Activated naive CD8-positive, alpha-beta T cell treated with anti-CD3 and anti-CD28 coated beads, Interleukin-2, amount 50 U/mL, for 16 hours (primary cell): ENCODE results near the gene ZNF3.

ENCODE experiments used
- DNase-seq: peaks from one replicate; pipeline ENCODE4 v3.0.0-alpha.2; 2020; ENCODE audit warnings: low read depth, low spot score

Gene ZNF3

DNA sequence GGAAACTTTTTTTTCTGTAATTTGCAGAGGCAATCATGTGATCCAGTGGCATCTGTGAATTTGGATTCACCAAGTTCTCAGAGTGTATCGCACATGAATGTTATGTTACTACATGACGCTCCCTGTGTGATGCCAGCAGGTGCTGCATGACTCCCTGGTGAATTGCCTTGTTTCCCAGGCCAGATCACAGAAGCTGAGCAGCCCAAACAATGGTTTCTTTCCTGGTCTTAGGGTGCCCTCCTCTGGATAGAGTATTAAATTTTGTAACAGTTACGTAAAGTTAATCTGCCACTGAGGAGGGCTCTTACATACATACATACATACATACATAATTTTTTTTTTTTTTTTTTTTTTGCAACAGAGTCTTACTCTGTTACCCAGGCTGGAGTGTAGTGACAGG is 28.3 kb downstream of the ZNF3 start:
- DNase-seq, result no peak

DNA sequence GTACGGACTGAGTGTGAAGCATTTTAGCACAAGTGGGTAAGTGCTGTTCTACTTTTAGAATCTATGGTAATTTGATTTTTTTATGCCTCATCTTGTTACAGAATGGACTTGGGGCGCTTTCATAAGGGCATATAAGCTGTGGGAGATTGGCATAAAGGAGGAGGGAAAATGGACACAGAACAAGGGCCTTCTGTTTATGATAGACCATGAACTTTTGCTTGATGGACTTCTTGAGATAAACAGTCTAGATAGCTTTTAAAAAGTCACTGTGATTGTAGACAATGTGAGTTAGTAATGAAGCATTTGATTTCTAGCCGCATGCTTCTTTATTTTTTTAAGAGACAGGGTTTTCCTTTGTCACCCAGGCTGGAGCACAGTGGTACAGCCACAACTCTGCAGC is 29.9 kb downstream of the ZNF3 start:
- DNase-seq, result no peak

DNA sequence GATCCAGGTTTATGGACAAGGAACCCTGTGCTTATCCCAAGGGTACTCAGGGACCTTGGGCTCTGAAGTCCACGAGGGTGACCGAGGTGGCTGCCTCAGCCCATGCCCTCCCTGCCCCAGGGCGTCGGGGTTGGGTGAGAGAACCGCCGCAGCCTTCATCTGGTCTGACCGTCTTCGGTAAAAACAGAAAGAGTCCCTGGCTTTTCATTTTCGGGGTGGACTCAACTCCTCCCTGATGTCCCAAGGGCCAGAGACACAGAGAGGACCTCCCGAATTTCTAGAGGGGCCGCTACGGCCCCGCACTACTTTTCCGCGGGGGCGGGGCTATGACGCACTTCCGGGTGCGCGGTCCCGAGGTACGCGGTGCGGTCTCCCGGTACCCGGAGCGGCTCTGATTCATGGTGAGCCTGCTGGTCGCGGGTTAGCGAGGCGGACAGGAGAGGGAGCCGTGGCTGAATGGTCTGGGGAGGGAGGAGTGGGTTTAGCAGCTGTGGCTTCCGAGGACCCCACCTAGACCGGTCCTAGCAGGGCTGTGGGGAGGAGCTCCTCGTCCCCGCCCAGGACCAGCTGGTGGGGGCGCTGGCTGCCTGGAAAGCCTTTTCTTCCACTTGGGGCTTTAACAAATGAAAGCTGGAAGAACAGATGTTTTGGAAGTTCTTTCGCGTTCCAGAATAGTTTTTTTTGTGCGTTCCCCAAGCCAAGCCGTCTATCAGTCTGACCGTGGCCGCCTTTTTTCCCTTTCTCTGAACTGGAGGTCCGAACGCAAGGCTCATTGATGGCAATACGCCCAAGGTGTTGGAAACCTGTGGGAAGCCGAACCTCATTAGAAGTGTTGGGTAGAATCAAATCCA is 31.9 kb downstream of the ZNF3 start, which contains the start of gene ZSCAN21:
Gene ZSCAN21 (plus strand): TSS at position 334 of the 851 bp plus-strand sequence. CDS start 7,233 bp downstream, outside the sequence.
- peak; percentile 54 for DNase-seq

GRCh38 chr7:100048680-100049079 is 32.8 kb downstream of the ZNF3 start:
- no peak for DNase-seq

DNA sequence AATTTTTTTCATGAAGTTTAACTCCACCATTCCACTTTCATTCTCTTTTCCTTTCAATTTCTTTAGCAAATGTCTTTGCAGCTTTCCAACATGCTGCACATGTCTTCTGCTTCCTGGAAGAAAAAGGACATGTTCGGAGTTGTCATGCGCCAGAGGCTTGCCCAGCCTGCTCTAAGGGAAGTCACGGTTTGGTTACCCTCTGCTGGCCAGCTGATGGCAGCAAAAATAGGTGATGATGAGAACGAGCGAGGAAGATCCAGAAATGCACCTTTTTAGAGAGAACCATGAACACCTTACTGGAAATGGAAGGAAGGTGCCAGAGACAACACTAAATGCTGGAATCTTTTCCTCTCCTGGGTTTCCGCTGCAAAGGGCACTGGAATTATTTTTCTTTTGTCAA is 36.8 kb downstream of the ZNF3 start:
- DNase-seq, result no peak

DNA sequence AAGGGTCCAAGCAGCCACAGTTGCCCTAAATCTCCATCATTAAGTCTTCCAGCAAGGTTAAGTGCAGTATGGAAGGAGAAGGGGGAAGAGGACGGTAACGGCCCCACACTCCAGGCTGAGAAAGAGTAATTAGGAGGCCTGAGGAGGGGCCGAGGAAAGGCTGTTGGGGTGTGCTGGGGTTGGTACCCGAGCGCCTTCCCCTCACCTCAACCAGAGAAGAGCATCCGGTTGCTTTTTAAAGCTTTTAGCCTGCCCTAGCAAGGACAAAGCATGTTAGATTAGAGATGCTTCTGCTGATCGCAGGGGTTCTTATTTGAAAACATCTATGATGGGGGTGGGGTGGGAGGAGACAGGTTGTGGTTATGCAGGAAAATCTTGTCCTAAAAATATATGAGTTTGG is 40.9 kb downstream of the ZNF3 start:
- no peak for DNase-seq

- no peak for DNase-seq
These were observed 43.2 kb downstream of the ZNF3 start for GRCh38 chr7:100038326-100038725.

DNA sequence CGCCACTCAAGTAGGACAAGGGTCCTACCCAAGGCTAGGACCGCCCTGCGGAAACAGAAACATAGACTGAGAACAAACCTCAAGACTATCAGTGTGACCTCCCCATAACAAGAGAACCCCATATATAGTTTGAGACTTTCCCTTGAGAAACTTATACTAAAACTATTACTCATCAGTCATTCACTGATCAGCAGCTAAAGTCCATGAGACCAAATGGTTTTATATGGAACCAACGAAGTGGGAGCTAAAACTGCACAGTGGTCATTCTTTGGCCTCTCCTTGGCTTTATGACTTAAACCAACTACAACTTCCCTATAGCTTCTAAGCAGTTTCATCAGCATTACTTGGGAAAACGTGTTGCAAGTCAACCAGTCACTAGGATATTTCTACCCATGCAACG is 45.6 kb downstream of the ZNF3 start:
- no peak for DNase-seq

GRCh38 chr7:100034871-100035510 is 46.5 kb downstream of the ZNF3 start:
- DNase-seq, result no peak

GRCh38 chr7:100033526-100033925 is 48.0 kb downstream of the ZNF3 start:
- no peak for DNase-seq

DNA sequence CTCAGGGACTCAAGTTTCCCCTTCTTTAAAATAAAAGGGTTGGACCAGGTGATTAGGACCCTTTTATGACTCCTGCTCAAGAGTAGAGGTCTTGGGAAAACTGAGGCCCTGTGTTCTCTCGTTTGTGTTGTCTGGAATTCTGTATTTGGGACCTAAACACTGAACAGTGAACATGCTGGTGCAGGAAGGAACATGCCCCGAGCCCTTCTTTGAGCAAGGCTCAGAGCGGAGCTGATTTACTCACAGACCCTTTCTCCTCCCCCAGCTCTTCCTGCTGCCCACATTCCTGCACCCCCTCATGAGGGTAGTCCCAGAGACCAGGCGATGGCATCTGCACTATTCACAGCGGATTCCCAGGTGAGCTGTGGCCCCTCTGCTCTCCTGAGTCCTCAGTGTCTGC is 51.9 kb downstream of the ZNF3 start:
- no peak for DNase-seq

DNA sequence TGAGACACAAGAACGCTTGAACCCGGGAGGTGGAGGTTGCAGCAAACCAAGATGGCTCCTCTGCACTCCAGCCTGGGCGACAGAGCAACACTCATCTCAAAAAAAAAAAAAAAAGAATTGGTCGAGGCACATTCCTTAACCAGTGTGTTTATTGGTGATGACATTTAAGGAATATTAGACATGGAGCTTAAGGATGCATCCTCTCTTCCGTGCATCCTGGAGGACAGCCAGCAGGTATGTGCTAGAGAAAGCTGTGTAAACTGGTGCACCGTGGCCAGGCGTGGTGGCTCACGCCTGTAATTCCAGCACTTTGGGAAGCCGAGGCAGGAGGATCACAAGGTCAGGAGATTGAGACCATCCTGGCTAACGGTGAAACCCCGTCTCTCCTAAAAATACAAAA is 54.3 kb downstream of the ZNF3 start:
- DNase-seq, result no peak

GRCh38 chr7:100024020-100024619 is 57.4 kb downstream of the ZNF3 start:
- DNase-seq, result no peak

- DNase-seq, result no peak
These were observed 58.0 kb downstream of the ZNF3 start for GRCh38 chr7:100023526-100023925.

- DNase-seq, result no peak
These were observed 58.9 kb downstream of the ZNF3 start for GRCh38 chr7:100022621-100023020.

DNA sequence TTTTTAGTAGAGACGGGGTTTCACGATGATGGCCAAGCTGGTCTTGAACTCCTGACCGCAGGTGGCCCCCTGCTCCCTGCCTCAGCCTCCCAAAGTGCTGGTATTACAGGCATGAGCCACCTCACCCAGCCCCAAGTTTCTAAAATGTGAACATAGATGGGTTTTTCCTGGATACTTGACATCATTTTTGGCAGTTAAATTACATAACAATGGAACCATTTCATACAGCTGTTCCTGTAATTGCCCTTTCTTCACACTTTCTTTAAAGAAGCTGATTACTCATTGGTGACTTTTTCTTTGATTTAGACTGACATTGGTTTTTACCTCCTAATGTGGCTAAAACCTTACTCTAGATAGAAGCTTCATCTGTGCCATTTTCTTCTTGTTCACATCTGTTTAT is 60.2 kb downstream of the ZNF3 start:
- DNase-seq, result no peak
